Type B pancreatic cell (in vitro differentiated cells): ENCODE measurements around the gene MBD1. TPM values are rescaled to one million over a fixed set of nuclear protein-coding genes. Genes with fewer than 3 reads are reported as not detected.
"Not testable (repeated sequence)": the region's sequence is repeated elsewhere in the genome, so short reads cannot be mapped to it uniquely, and the experiment has no call there.

Experiments used
- DNase-seq: peaks from one replicate; pipeline ENCODE4 v3.0.0; 2021; ENCODE audit warnings: mixed read lengths; ENCODE audit not compliant: unreplicated experiment; ENCODE audit errors: extremely low spot score
- H3K27ac Mint-ChIP-seq: 2 replicates; pipeline ENCODE4 v1.8.0; 2021; ENCODE audit warnings: mild to moderate bottlenecking, mixed read lengths
- H3K27me3 Mint-ChIP-seq: 2 replicates; pipeline ENCODE4 v1.8.0; 2021; ENCODE audit warnings: mixed read lengths
- H3K36me3 Mint-ChIP-seq: 2 replicates; pipeline ENCODE4 v1.8.0; 2021; ENCODE audit warnings: mixed read lengths
- H3K4me1 Mint-ChIP-seq: one replicate; pipeline ENCODE4 v1.8.0; 2021; ENCODE audit warnings: mixed read lengths; ENCODE audit not compliant: unreplicated experiment
- H3K4me3 Mint-ChIP-seq: 2 replicates; pipeline ENCODE4 v1.8.0; 2021; ENCODE audit warnings: mild to moderate bottlenecking, mixed read lengths
- H3K9me3 Mint-ChIP-seq: 2 replicates; pipeline ENCODE4 v1.8.0; 2021; ENCODE audit warnings: mixed read lengths
- total RNA-seq: library from RNA; stranded (reverse); gene quantifications from 2 replicates; pipeline ENCODE4 v1.2.1, GENCODE V29; 2021; ENCODE audit warnings: low replicate concordance
- TF ChIP-seq, protein P1 (sequence below): fragments of 200-600 bp; sonication (generic); conservative IDR thresholded peaks from 2 replicates; pipeline ENCODE4 v1.5.0; 2021; ENCODE audit warnings: antibody characterized with exemption, mild to moderate bottlenecking

Gene MBD1
- total RNA-seq, 1 donor from 2014 or later: 81.9 TPM

DNA sequence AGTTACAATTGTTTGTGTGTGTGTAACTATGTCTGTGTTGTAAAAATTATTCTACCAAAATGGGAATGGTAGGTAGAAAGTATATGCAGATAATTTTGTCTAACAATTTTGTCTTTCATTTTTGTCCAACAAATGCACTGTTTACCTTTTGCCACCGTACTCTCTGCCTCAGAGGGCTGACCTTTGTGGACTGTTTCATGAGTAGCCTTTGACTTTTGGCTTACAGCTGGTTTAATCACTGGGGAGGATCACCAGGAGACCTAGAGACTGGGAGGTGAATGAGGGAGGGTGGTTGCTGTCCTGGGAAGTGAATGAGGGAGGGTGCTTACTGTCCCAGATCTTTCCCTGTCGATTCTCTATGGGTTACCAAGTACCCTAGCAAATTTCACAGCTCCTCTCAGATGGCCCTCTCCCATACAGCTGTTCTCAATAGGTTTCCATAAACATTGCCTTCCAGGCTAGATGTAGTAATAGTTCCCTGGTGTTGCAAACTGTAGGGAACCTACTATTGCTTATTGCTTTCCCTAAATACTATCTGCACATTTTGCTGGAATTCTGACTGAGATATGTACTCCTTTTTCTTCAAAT lies 32.6 kb upstream of the MBD1 start:
- DNase-seq: no peak
- no peak overlapping the region for H3K4me3 Mint-ChIP-seq
- H3K4me1 Mint-ChIP-seq: no peaks in the 10 kb centered on the region
- no peak overlapping the region for H3K27ac Mint-ChIP-seq
- TF ChIP-seq, protein P1, sequence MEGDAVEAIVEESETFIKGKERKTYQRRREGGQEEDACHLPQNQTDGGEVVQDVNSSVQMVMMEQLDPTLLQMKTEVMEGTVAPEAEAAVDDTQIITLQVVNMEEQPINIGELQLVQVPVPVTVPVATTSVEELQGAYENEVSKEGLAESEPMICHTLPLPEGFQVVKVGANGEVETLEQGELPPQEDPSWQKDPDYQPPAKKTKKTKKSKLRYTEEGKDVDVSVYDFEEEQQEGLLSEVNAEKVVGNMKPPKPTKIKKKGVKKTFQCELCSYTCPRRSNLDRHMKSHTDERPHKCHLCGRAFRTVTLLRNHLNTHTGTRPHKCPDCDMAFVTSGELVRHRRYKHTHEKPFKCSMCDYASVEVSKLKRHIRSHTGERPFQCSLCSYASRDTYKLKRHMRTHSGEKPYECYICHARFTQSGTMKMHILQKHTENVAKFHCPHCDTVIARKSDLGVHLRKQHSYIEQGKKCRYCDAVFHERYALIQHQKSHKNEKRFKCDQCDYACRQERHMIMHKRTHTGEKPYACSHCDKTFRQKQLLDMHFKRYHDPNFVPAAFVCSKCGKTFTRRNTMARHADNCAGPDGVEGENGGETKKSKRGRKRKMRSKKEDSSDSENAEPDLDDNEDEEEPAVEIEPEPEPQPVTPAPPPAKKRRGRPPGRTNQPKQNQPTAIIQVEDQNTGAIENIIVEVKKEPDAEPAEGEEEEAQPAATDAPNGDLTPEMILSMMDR: no peak
- H3K27me3 Mint-ChIP-seq: peaks cover 13% of the 10 kb centered on the region
- H3K9me3 Mint-ChIP-seq: no peaks in the 10 kb centered on the region
- no peaks in the 10 kb centered on the region for H3K36me3 Mint-ChIP-seq

DNA sequence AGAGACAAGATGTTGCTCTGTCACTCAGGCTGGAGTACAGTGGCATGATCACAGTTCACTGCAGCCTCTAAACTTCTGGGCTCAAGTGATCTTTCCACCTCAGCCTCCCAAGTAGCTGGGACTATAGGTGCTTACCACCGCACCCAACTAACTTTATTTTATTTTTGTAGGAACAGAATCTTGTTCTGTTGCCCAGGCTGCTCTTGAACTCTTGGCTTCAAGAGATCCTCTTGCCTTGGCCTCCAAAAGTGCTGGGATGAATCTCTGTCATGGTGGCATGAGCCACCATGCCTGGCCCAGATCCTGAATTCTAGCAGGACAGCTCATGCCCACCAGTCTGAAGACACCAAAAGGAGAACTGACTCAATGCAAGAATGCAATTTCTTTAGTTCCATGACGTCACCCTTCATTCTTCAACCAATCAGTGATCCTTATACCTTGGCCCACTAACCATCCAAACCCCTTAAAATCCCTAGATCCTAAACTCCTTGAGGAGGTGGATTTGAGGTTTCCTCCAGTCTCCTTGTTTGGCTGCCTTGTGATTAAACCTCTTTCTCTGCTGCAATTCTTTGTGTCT lies 31.8 kb upstream of the MBD1 start:
- H3K4me3 Mint-ChIP-seq: no peak overlapping the region
- no peaks in the 10 kb centered on the region for H3K36me3 Mint-ChIP-seq
- no peaks in the 10 kb centered on the region for H3K4me1 Mint-ChIP-seq
- TF ChIP-seq, protein P1: no peak
- H3K9me3 Mint-ChIP-seq: no peaks in the 10 kb centered on the region
- no peak overlapping the region for H3K27ac Mint-ChIP-seq
- H3K27me3 Mint-ChIP-seq: peaks cover 13% of the 10 kb centered on the region
- no peak for DNase-seq

DNA sequence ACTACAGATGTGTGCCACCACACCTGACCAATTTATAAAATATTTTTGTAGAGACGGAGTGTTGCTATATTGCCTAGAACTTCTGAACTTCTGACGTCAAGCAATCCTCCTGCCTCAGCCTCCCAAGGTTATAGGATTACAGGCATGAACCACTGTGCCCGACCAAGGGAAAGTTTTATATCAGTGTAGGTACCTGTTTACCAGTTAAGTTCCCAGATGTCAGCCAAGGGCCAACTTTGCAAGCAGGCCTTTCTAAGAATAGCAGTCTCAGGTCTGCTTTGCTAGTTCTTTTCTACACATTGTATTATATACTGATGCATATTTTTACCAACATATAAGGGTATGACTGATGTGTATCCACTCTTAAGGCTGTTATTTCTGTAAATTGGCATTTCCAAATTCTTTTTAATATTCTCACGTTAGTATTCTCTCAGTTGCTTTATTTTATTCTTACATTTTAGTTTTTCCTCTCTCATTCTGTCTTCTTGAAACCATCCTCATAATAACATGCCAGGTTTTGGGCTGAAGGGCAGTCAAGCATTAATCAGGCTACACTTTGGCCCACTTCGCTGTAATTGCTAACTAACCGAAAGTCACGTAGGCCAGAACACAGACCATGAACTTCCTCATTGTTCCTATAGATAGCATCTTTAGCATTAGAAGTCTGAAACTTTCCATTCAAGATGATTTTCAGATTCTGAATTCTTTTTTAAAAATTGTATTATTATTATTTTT lies 31.1 kb upstream of the MBD1 start:
- Mint-ChIP-seq H3K27ac (no peak overlapping the region), H3K9me3 (no peaks in the 10 kb centered on the region), H3K4me1 (no peaks in the 10 kb centered on the region), H3K36me3 (no peaks in the 10 kb centered on the region), H3K4me3 (no peak overlapping the region), H3K27me3 (peaks cover 16% of the 10 kb centered on the region)
- TF ChIP-seq, protein P1: no peak
- DNase-seq: no peak

DNA sequence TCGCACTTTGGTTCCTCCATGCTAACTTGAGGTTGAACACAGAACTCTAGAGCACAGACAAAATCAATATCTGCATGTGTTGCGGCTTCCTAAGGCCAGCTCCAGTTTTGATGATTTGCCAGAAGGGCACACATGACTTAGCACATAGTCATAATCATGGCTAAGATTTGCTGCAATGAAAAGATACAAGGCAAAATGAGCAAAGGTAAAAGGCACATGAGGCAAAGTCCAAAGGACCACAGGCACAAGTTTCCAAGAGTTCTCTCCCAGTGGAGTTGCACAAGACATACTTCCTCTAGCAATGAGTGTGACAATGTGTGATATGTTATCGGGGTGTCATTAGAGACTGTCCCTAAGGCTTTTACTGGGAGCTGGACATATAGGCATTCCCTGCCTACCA lies 30.3 kb upstream of the MBD1 start:
- H3K27ac Mint-ChIP-seq: no peak overlapping the region
- DNase-seq: no peak
- TF ChIP-seq, protein P1: no peak
- no peaks in the 10 kb centered on the region for H3K4me1 Mint-ChIP-seq
- no peaks in the 10 kb centered on the region for H3K9me3 Mint-ChIP-seq
- peaks cover 16% of the 10 kb centered on the region for H3K27me3 Mint-ChIP-seq
- H3K36me3 Mint-ChIP-seq: no peaks in the 10 kb centered on the region
- no peak overlapping the region for H3K4me3 Mint-ChIP-seq

DNA sequence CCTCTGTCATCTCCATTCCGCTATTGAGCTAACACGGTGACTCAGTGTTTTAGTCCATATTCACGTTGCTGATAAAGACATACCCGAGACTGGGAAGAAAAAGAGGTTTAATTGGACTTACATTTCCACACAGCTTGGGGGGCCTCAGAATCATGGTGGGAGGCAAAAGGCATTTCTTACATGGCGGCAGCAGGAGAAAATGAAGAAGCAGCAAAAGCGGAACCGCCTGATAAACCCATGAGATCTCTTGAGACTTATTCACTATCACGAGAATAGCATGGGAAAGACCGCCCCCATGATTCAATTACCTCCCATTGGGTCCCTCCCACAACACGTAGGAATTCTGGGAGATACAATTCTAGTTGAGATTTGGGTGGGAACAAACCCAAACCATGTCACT lies 28.8 kb upstream of the MBD1 start:
- TF ChIP-seq, protein P1: no peak
- Mint-ChIP-seq H3K4me1 (no peaks in the 10 kb centered on the region), H3K27ac (no peak overlapping the region), H3K4me3 (no peak overlapping the region), H3K9me3 (peaks cover 4% of the 10 kb centered on the region), H3K27me3 (peaks cover 16% of the 10 kb centered on the region), H3K36me3 (no peaks in the 10 kb centered on the region)
- DNase-seq: no peak

DNA sequence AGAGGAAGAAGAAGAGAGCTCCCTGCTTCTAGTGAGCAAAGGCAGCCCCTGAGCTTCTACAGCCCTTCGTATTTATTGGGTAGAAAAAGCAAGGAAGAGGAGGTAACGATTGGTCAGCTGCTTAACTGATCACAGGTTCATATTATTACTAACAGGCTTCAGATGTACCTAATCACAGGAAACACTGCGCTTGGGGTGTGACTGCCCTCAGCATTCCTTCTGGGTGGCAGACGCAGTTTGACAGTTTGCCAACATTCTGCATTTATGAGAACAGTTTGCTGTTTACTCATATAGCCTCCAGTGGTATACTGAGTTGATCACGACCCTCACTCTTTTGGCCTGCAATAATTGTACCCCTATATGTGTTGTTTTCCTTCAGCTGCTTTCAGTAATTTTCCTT lies 27.5 kb upstream of the MBD1 start:
- DNase-seq, H3K4me1 Mint-ChIP-seq, H3K4me3 Mint-ChIP-seq, H3K27ac Mint-ChIP-seq, H3K9me3 Mint-ChIP-seq, H3K36me3 Mint-ChIP-seq: not testable (repeated sequence)
- peaks cover 12% of the 10 kb centered on the region for H3K27me3 Mint-ChIP-seq
